Activated B cell treated with CpG ODN at 0.5 μM for 24 hours (primary cell): ENCODE measurements around the gene FAM234A. TPM values are rescaled to one million over a fixed set of nuclear protein-coding genes. Genes with fewer than 3 reads are reported as not detected.

Source experiments
- ATAC-seq: fragments of 200-7000 bp; cut with Tn5 transposase; one replicate; pipeline ENCODE4 v1.10.0; 2021; ENCODE audit warnings: low read depth, mild to moderate bottlenecking, moderate library complexity
- CTCF ChIA-PET: fragments of 350-600 bp; sonication (Branson Sonifier 250); formaldehyde crosslinking; loops from one replicate; lab custom pipeline; 2021; ENCODE audit warnings: antibody characterized with exemption; lab: Charles Lee
- POLR2A ChIA-PET: fragments of 350-600 bp; sonication (Branson Sonifier 250); formaldehyde crosslinking; loops from one replicate; lab custom pipeline; 2021; ENCODE audit warnings: antibody characterized with exemption; lab: Charles Lee
- DNase-seq: peaks from one replicate; pipeline ENCODE4 v3.0.0; 2022
- H3K27ac Mint-ChIP-seq: one replicate; pipeline ENCODE4 v1.8.0; 2020; ENCODE audit warnings: mixed read lengths
- H3K27me3 Mint-ChIP-seq: one replicate; pipeline ENCODE4 v1.8.0; 2021; ENCODE audit warnings: mixed read lengths
- H3K36me3 Mint-ChIP-seq: one replicate; pipeline ENCODE4 v1.8.0; 2021; ENCODE audit warnings: low read depth, mixed read lengths
- H3K4me1 Mint-ChIP-seq: one replicate; pipeline ENCODE4 v1.8.0; 2021; ENCODE audit warnings: mixed read lengths
- H3K4me3 Mint-ChIP-seq: one replicate; pipeline ENCODE4 v1.8.0; 2020; ENCODE audit warnings: mild to moderate bottlenecking, mixed read lengths
- H3K9me3 Mint-ChIP-seq: one replicate; pipeline ENCODE4 v1.8.0; 2020; ENCODE audit warnings: mixed read lengths
- CTCF ChIP-seq: fragments of 200-600 bp; IDR thresholded peaks from one replicate; pipeline ENCODE4 v1.8.0; 2022; ENCODE audit warnings: antibody characterized with exemption, mild to moderate bottlenecking
- intact Hi-C: fragments of 100-400 bp; cut with micrococcal nuclease; formaldehyde crosslinking; loops from one replicate; pipeline ENCODE4 v1.15.1; 2024
- total RNA-seq: library from RNA; stranded (reverse); gene quantifications from 2 replicates; pipeline ENCODE4 v1.2.3, GENCODE V29; 2022

Gene FAM234A
- total RNA-seq, 1 donor from 2014 or later: 49.6 TPM

GRCh38 chr16:230949-231348, 3.7 kb upstream of the FAM234A start:
- no peaks in the 10 kb centered on the region for H3K9me3 Mint-ChIP-seq
- no peaks in the 10 kb centered on the region for H3K27me3 Mint-ChIP-seq
- ATAC-seq (no peak), DNase-seq (no peak)
- POLR2A ChIA-PET: no interaction called here
- H3K27ac Mint-ChIP-seq: no peak overlapping the region
- CTCF ChIA-PET: no interaction called here
- TF ChIP-seq CTCF: no peak
- peak overlapping the region; percentile 19 for H3K4me3 Mint-ChIP-seq
- peaks cover 38% of the 10 kb centered on the region for H3K4me1 Mint-ChIP-seq
- intact Hi-C loops: no loop called here
- peaks cover 34% of the 10 kb centered on the region for H3K36me3 Mint-ChIP-seq

GRCh38 chr16:239948-240277, 5.3 kb downstream of the FAM234A start:
- POLR2A ChIA-PET: interaction anchor here (0.6 to 0.7 kb wide), 3 partner anchors 65 to 286 kb away, joined by 3 to 8 read pairs (median 6); no protein-coding TSS in a partner anchor
- intact Hi-C loops: loop anchor here (5.0 kb wide), 1 partner anchor 287 kb away; the partner anchor contains the start of gene CAPN15

GRCh38 chr16:240559-240958, 5.9 kb downstream of the FAM234A start:
- intact Hi-C loops: no loop called here
- Mint-ChIP-seq H3K27me3 (no peaks in the 10 kb centered on the region), H3K4me1 (peaks cover 15% of the 10 kb centered on the region), H3K36me3 (peaks cover 6% of the 10 kb centered on the region), H3K9me3 (no peaks in the 10 kb centered on the region), H3K27ac (no peak overlapping the region), H3K4me3 (no peak overlapping the region)
- TF ChIP-seq CTCF: no peak
- DNase-seq (no peak), ATAC-seq (no peak)
- POLR2A ChIA-PET: interaction anchor here (0.6 to 0.7 kb wide), 3 partner anchors 65 to 168 kb away, joined by 3 to 6 read pairs (median 3); no protein-coding TSS in a partner anchor
- CTCF ChIA-PET: no interaction called here

More at GRCh38 chr16:239948-240277, 5.3 kb downstream of the FAM234A start:
- DNase-seq (no peak), ATAC-seq (no peak)
- Mint-ChIP-seq H3K36me3 (peaks cover 12% of the 10 kb centered on the region), H3K4me3 (no peak overlapping the region), H3K9me3 (no peaks in the 10 kb centered on the region), H3K27ac (no peak overlapping the region), H3K27me3 (no peaks in the 10 kb centered on the region), H3K4me1 (peaks cover 21% of the 10 kb centered on the region)
- CTCF ChIA-PET: interaction anchor here (0.6 kb wide), 1 partner anchor 89 kb away, joined by 5 read pairs; no protein-coding TSS in a partner anchor
- TF ChIP-seq CTCF: no peak

- no peak overlapping the region for H3K27ac Mint-ChIP-seq
- DNase-seq (no peak), ATAC-seq (no peak)
- H3K4me3 Mint-ChIP-seq: no peak overlapping the region
- intact Hi-C loops: no loop called here
- no peaks in the 10 kb centered on the region for H3K9me3 Mint-ChIP-seq
- ChIA-PET POLR2A (interaction anchor here (0.7 kb wide), 1 partner anchor 65 kb away, joined by 4 read pairs; no protein-coding TSS in a partner anchor), CTCF (no interaction called here)
- peaks cover 5% of the 10 kb centered on the region for H3K36me3 Mint-ChIP-seq
- no peaks in the 10 kb centered on the region for H3K27me3 Mint-ChIP-seq
- H3K4me1 Mint-ChIP-seq: peaks cover 11% of the 10 kb centered on the region
- no peak for TF ChIP-seq CTCF
Observed at GRCh38 chr16:242281-242680, 7.7 kb downstream of the FAM234A start.

GRCh38 chr16:243348-243747, 8.7 kb downstream of the FAM234A start:
- POLR2A ChIA-PET: interaction anchor here (1.6 kb wide), 1 partner anchor 8 kb away, joined by 3 read pairs; no protein-coding TSS in a partner anchor
- intact Hi-C loops: no loop called here

More at GRCh38 chr16:243348-243747, 8.7 kb downstream of the FAM234A start:
- H3K4me1 Mint-ChIP-seq: peaks cover 11% of the 10 kb centered on the region
- no peak for DNase-seq
- H3K27me3 Mint-ChIP-seq: no peaks in the 10 kb centered on the region
- no peak overlapping the region for H3K4me3 Mint-ChIP-seq
- ATAC-seq: no peak
- H3K27ac Mint-ChIP-seq: no peak overlapping the region
- TF ChIP-seq CTCF: no peak
- CTCF ChIA-PET: no interaction called here
- H3K9me3 Mint-ChIP-seq: no peaks in the 10 kb centered on the region
- peaks cover 5% of the 10 kb centered on the region for H3K36me3 Mint-ChIP-seq
